WERI-Rb-1 (cell line): ENCODE measurements around the gene PIGR.

Experiments
- DNase-seq: peaks from one replicate; pipeline ENCODE4 v3.0.0-alpha.2; 2020
- H3K27ac ChIP-seq: fragments of 250-450 bp; sonication (Bioruptor Pico); 2 replicates; pipeline ENCODE4 v1.5.1; 2020; ENCODE audit warnings: mild to moderate bottlenecking, moderate library complexity
- H3K27me3 ChIP-seq: fragments of 250-450 bp; sonication (Bioruptor Pico); 2 replicates; pipeline ENCODE4 v1.5.1; 2021; ENCODE audit warnings: mild to moderate bottlenecking, low read depth, moderate library complexity; ENCODE audit not compliant: insufficient read depth, severe bottlenecking
- H3K36me3 ChIP-seq: fragments of 250-450 bp; sonication (Bioruptor Pico); 2 replicates; pipeline ENCODE4 v1.5.1; 2020; ENCODE audit warnings: mild to moderate bottlenecking, moderate library complexity
- H3K4me3 ChIP-seq: 2 replicates; pipeline ENCODE4 v1.5.1; 2011; ENCODE audit warnings: low read depth, mild to moderate bottlenecking, control low read depth, low read length
- H3K9me3 ChIP-seq: fragments of 250-450 bp; sonication (Bioruptor Pico); 2 replicates; pipeline ENCODE4 v1.5.1; 2021; ENCODE audit warnings: mild to moderate bottlenecking, moderate library complexity; ENCODE audit not compliant: severe bottlenecking
- TF ChIP-seq, protein P1 (sequence below): IDR thresholded peaks from 2 replicates; pipeline ENCODE4 v1.5.1; 2011; ENCODE audit warnings: low read depth, mild to moderate bottlenecking, control low read depth, inconsistent platforms, low read length

Gene PIGR

DNA sequence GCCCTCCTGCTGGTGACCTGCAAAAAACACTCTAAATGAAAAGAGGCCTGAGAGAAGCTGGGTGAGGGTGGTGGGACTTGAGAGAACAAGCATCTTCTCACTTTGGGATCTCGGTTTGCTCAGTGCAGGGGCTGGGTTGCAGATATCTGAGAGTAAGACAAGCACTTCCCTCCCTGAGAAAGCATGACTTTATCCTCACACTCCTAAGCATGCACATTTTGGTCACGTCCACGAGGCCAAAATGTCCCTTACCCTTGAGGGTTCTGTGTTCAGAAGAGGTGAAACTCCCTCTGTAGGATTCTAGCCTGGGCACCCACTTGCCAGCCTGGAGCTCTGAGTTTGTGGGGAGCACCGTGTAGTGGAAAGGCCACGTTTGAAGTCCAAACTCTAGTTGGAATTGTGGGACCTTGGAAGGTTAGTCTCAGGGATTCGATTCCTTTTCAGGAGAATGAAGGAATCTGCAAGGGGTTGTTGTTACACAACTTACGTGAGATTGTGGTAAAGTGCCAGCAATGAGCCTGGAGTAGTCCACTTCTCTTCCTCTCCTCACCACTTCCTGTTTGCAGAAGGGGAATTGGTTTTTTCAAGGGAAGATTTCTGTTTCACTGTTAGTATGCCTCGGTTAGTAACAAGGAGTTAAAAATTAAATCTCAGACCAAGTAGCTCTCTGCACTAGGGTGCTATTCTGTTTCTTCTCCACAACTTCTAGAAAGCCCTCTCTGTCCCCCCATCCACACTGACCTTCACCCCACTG, 21.0 kb upstream of the PIGR start:
- TF ChIP-seq, protein P1, sequence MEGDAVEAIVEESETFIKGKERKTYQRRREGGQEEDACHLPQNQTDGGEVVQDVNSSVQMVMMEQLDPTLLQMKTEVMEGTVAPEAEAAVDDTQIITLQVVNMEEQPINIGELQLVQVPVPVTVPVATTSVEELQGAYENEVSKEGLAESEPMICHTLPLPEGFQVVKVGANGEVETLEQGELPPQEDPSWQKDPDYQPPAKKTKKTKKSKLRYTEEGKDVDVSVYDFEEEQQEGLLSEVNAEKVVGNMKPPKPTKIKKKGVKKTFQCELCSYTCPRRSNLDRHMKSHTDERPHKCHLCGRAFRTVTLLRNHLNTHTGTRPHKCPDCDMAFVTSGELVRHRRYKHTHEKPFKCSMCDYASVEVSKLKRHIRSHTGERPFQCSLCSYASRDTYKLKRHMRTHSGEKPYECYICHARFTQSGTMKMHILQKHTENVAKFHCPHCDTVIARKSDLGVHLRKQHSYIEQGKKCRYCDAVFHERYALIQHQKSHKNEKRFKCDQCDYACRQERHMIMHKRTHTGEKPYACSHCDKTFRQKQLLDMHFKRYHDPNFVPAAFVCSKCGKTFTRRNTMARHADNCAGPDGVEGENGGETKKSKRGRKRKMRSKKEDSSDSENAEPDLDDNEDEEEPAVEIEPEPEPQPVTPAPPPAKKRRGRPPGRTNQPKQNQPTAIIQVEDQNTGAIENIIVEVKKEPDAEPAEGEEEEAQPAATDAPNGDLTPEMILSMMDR = no peak
- H3K36me3 ChIP-seq = no peaks in the 10 kb centered on the region
- no peak overlapping the region for H3K27ac ChIP-seq
- H3K4me3 ChIP-seq = no peak overlapping the region
- peaks cover 18% of the 10 kb centered on the region for H3K9me3 ChIP-seq
- DNase-seq = no peak
- peaks cover 98% of the 10 kb centered on the region for H3K27me3 ChIP-seq

DNA sequence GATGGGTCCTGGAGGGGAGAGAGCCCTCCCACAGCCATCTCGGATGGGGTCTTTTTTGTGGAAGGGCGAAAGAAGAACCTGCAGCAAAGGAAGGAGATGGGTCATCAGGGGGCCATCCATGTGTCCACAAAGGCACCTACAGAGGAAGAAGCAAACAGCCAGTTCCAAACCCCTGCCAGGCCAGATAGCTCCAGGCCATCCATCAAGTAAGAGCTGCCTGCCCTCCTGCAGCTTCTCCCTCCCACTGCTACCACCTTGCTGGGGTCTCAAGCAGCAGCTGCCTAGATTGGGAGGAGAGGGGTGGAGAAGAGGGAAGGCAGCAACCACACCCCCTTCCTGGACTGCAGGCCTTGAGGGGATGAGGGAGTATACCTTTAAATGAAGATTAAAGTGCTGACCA, 19.5 kb upstream of the PIGR start:
- TF ChIP-seq, protein P1 = no peak
- no peaks in the 10 kb centered on the region for H3K36me3 ChIP-seq
- H3K4me3 ChIP-seq = no peak overlapping the region
- H3K27me3 ChIP-seq = peaks cover 100% of the 10 kb centered on the region
- H3K27ac ChIP-seq = no peak overlapping the region
- H3K9me3 ChIP-seq = peaks cover 20% of the 10 kb centered on the region
- no peak for DNase-seq

DNA sequence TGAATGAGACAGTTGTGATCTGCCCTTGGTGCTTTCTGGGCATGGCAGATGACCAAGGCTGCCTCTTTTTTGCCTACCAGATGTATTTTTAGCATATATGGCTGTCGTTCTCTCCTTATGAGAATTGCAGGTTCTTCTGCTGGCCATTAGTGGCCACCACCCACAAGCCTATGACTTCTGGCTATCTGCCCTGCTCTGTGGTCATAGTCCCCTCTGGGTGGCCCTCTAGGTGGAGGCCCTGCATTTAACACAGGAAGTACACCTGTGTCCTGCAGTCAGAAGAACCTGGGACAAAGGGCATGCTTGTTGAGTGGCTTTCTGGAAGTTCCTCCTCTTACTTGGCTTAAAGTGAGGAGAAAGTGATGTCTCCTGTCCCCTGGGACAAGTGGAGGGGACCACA, 17.5 kb upstream of the PIGR start:
- H3K27me3 ChIP-seq = peaks cover 100% of the 10 kb centered on the region
- no peak overlapping the region for H3K4me3 ChIP-seq
- H3K9me3 ChIP-seq = peaks cover 25% of the 10 kb centered on the region
- DNase-seq = no peak
- TF ChIP-seq, protein P1 = no peak
- H3K36me3 ChIP-seq = no peaks in the 10 kb centered on the region
- H3K27ac ChIP-seq = no peak overlapping the region

DNA sequence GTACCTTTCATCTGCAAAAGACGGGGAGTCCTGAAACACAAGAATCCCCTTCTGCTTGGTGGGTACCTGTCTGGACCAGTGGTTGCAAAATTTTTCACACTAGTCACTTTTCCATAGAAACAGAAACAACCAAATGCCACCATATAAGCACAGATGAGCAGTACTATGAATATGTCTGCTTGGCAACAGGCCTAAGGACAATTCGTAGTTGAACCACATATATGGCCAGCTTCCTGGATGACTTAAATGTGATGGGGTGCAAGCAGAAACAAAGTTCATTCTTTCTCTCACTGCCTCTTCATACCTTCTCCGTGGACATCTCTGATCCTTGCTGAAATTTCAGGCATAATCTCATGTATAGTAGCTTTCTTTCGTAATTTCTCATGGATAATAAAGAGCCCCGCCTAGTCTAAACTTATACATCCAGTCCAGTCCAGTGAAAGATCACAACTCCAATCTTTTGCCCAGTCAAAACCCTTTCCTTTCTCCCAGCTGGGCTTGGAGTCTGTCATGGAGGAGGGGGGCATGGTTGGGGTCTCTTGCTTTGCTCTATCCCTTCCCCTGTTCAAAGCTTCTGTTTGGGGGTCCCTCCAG, 16.9 kb upstream of the PIGR start:
- peaks cover 25% of the 10 kb centered on the region for H3K9me3 ChIP-seq
- H3K36me3 ChIP-seq = no peaks in the 10 kb centered on the region
- peaks cover 100% of the 10 kb centered on the region for H3K27me3 ChIP-seq
- H3K4me3 ChIP-seq = no peak overlapping the region
- H3K27ac ChIP-seq = no peak overlapping the region
- DNase-seq = no peak
- TF ChIP-seq, protein P1 = no peak

DNA sequence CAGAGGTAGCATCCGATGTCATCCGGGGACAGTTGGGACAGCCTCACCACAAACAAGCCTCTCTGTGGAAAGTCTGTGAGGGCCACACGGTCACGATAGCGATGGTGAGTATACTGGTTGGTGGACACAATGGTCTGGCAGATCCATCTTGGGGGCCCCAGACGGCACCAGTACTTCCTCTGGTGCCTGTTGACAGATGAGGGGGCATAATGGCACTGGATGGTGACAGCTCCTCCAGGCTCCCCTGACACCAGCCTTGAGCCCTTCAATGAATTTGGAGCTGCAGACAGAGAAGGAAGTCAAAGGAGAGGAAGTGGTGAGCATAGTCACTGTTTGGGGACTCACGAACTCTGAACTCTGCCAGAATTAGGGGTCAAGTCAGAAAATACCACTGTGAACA, 16.0 kb upstream of the PIGR start:
- no peak for DNase-seq
- Histone ChIP-seq H3K4me3 (no peak overlapping the region), H3K27ac (no peak overlapping the region), H3K9me3 (peaks cover 28% of the 10 kb centered on the region), H3K36me3 (no peaks in the 10 kb centered on the region), H3K27me3 (peaks cover 100% of the 10 kb centered on the region)
- TF ChIP-seq, protein P1 = no peak
